HCT116 (cell line): ENCODE results near the gene VSIG4.

Experiments
- EZH2 ChIP-seq: fragments of 200-600 bp; sonication (generic); IDR thresholded peaks from 2 replicates; pipeline ENCODE4 v1.6.1; 2017; ENCODE audit warnings: antibody characterized with exemption, mixed run types
- EZH2phosphoT487 ChIP-seq: fragments of 200-600 bp; IDR thresholded peaks from 2 replicates; pipeline ENCODE4 v1.6.1; 2018; ENCODE audit warnings: antibody characterized with exemption, borderline replicate concordance
- POLR2A ChIP-seq: IDR thresholded peaks from 2 replicates; pipeline ENCODE4 v1.7.0; 2011; ENCODE audit warnings: borderline replicate concordance; ENCODE audit not compliant: insufficient read depth, insufficient read length; ENCODE audit errors: extremely low read depth
- TCF7L2 ChIP-seq: IDR thresholded peaks from 2 replicates; pipeline ENCODE4 v1.7.0; 2011; ENCODE audit warnings: borderline replicate concordance, inconsistent platforms; ENCODE audit not compliant: insufficient read depth, insufficient read length; ENCODE audit errors: extremely low read depth
- TF ChIP-seq, protein P1 (sequence below): IDR thresholded peaks from 2 replicates; pipeline ENCODE4 v1.6.1; 2012
- TF ChIP-seq, protein P2 (sequence below), 3 experiments: fragments of 200-600 bp in 1 of 3; sonication (generic) in 1 of 3; IDR thresholded peaks in 2 of 3; conservative IDR thresholded peaks in 1 of 3; 2 replicates each; pipeline ENCODE4 v1.5.1; 2012 to 2017; ENCODE audit warnings: low read depth in 2 of 3, low read length in 2 of 3, antibody characterized with exemption in 1 of 3, borderline replicate concordance in 1 of 3, control low read depth in 1 of 3, mild to moderate bottlenecking in 1 of 3, mixed read lengths in 1 of 3, mixed run types in 1 of 3, moderate library complexity in 1 of 3; ENCODE audit not compliant: insufficient read depth in 1 of 3

DNA sequence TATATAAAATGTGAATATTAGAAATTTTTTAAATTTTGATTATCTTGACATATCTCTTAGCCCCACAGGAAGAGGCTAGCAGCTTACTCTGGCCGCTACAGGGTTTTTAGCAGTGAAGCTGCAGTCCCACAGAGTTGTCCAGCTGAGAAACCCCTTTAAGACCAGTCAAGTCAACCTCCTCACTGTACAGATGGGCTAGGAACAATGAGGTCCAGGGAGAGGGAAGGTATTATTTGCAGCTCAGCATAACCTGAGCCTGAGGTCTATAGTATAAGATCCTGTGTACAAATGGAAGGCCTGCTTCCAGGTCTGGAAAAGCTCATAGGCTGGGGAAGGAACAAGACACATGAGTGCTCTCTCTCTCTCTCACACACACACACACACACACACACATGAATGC, 1.8 kb downstream of the VSIG4 start:
- TF ChIP-seq, protein P1, sequence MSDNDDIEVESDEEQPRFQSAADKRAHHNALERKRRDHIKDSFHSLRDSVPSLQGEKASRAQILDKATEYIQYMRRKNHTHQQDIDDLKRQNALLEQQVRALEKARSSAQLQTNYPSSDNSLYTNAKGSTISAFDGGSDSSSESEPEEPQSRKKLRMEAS: no peak
- TF ChIP-seq, protein P2, sequence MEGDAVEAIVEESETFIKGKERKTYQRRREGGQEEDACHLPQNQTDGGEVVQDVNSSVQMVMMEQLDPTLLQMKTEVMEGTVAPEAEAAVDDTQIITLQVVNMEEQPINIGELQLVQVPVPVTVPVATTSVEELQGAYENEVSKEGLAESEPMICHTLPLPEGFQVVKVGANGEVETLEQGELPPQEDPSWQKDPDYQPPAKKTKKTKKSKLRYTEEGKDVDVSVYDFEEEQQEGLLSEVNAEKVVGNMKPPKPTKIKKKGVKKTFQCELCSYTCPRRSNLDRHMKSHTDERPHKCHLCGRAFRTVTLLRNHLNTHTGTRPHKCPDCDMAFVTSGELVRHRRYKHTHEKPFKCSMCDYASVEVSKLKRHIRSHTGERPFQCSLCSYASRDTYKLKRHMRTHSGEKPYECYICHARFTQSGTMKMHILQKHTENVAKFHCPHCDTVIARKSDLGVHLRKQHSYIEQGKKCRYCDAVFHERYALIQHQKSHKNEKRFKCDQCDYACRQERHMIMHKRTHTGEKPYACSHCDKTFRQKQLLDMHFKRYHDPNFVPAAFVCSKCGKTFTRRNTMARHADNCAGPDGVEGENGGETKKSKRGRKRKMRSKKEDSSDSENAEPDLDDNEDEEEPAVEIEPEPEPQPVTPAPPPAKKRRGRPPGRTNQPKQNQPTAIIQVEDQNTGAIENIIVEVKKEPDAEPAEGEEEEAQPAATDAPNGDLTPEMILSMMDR (IDR thresholded peaks at IDR 0.05 in 2 of 3, conservative IDR thresholded peaks at IDR 0.05 in 1 of 3; ENCODE audit: borderline replicate concordance in 1 of 3, insufficient read depth in 1 of 3, low read depth in 2 of 3, low read length in 2 of 3): no peak
- TF ChIP-seq EZH2phosphoT487 (no peak), POLR2A (no peak), EZH2 (no peak), TCF7L2 (no peak)
